ENCODE results near the gene ZNF555. TPM values are rescaled to one million over a fixed set of nuclear protein-coding genes. Genes with fewer than 3 reads are reported as not detected.

The ZNF555 gene
- total and polyA plus RNA-seq, 2 of the 13 experiments (the other 11 are each of a cell fraction or from before 2014, with no cell fraction given) = 5.0 to 8.0 TPM

DNA sequence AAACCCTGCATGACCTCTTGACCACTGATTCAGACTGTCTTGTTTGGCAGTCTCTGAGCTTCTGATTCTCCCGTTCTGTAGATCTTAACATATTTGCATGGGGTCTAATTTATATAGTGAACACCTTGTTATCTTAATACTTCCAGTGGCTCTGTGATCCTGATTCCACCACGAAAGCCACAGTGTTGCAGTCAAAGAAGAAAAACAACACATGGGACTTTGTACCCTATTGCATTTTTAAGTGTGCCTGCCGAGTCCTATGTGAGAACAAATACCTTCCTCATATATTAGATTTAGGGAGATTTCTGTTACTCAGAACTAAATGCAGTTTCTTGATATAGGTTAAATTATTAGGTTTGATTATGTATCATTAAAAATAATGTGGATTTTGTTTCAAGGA, 13.6 kb downstream of the ZNF555 start (continued):
- TF ChIP-seq, protein P1, sequence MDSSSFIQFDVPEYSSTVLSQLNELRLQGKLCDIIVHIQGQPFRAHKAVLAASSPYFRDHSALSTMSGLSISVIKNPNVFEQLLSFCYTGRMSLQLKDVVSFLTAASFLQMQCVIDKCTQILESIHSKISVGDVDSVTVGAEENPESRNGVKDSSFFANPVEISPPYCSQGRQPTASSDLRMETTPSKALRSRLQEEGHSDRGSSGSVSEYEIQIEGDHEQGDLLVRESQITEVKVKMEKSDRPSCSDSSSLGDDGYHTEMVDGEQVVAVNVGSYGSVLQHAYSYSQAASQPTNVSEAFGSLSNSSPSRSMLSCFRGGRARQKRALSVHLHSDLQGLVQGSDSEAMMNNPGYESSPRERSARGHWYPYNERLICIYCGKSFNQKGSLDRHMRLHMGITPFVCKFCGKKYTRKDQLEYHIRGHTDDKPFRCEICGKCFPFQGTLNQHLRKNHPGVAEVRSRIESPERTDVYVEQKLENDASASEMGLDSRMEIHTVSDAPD (CRISPR knock-in tag; IDR thresholded peaks at IDR 0.05) = no peak
- TF ChIP-seq AGO1 (IDR thresholded peaks at IDR 0.05; ENCODE audit: low read depth, low read length, poor library complexity, severe bottlenecking) = no peak
- TF ChIP-seq ZFP36 (IDR thresholded peaks at IDR 0.05; ENCODE audit: borderline replicate concordance, low read depth, low read length, partially characterized antibody) = no peak
- TF ChIP-seq KAT7 (CRISPR knock-in tag; IDR thresholded peaks at IDR 0.05; ENCODE audit: borderline replicate concordance) = no peak
- no peak for TF ChIP-seq DNMT3B (CRISPR knock-in tag; conservative IDR thresholded peaks at IDR 0.05)
- TF ChIP-seq ZNF350 (CRISPR knock-in tag; IDR thresholded peaks at IDR 0.05; ENCODE audit: borderline replicate concordance, low read depth) = no peak
- no peak for TF ChIP-seq ZNF557 (CRISPR knock-in tag; IDR thresholded peaks at IDR 0.05)
- no peak for TF ChIP-seq BRD4 (CRISPR knock-in tag; IDR thresholded peaks at IDR 0.05)
- no peak for TF ChIP-seq ZFAT (CRISPR knock-in tag; conservative IDR thresholded peaks at IDR 0.05)
- no peak for TF ChIP-seq HDAC2 (CRISPR knock-in tag; IDR thresholded peaks at IDR 0.05)
- TF ChIP-seq HNF4A (CRISPR knock-in tag; IDR thresholded peaks at IDR 0.05) = peak; percentile 81
- TF ChIP-seq, protein P2, sequence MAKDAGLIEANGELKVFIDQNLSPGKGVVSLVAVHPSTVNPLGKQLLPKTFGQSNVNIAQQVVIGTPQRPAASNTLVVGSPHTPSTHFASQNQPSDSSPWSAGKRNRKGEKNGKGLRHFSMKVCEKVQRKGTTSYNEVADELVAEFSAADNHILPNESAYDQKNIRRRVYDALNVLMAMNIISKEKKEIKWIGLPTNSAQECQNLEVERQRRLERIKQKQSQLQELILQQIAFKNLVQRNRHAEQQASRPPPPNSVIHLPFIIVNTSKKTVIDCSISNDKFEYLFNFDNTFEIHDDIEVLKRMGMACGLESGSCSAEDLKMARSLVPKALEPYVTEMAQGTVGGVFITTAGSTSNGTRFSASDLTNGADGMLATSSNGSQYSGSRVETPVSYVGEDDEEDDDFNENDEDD (CRISPR knock-in tag; IDR thresholded peaks at IDR 0.05; ENCODE audit: borderline replicate concordance) = no peak
- TF ChIP-seq MED13 (CRISPR knock-in tag; IDR thresholded peaks at IDR 0.05) = no peak
- TF ChIP-seq ZNF296 (CRISPR knock-in tag; conservative IDR thresholded peaks at IDR 0.05) = no peak
- no peak for TF ChIP-seq ZNF12 (CRISPR knock-in tag; IDR thresholded peaks at IDR 0.05)
- TF ChIP-seq ZBTB7A (CRISPR knock-in tag; IDR thresholded peaks at IDR 0.05) = no peak
- TF ChIP-seq, protein P3, sequence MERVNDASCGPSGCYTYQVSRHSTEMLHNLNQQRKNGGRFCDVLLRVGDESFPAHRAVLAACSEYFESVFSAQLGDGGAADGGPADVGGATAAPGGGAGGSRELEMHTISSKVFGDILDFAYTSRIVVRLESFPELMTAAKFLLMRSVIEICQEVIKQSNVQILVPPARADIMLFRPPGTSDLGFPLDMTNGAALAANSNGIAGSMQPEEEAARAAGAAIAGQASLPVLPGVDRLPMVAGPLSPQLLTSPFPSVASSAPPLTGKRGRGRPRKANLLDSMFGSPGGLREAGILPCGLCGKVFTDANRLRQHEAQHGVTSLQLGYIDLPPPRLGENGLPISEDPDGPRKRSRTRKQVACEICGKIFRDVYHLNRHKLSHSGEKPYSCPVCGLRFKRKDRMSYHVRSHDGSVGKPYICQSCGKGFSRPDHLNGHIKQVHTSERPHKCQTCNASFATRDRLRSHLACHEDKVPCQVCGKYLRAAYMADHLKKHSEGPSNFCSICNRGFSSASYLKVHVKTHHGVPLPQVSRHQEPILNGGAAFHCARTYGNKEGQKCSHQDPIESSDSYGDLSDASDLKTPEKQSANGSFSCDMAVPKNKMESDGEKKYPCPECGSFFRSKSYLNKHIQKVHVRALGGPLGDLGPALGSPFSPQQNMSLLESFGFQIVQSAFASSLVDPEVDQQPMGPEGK (CRISPR knock-in tag; IDR thresholded peaks at IDR 0.05) = no peak
- no peak for TF ChIP-seq CC2D1A (CRISPR knock-in tag; IDR thresholded peaks at IDR 0.05)
- peak; percentile 49 for TF ChIP-seq SAP130 (CRISPR knock-in tag; IDR thresholded peaks at IDR 0.05; ENCODE audit: low read depth)
- no peak for TF ChIP-seq NBN (conservative IDR thresholded peaks at IDR 0.05)
- TF ChIP-seq RARG (CRISPR knock-in tag; IDR thresholded peaks at IDR 0.05; ENCODE audit: low read depth) = no peak
- no peak for TF ChIP-seq TBX2 (CRISPR knock-in tag; IDR thresholded peaks at IDR 0.05; ENCODE audit: borderline replicate concordance)
- TF ChIP-seq, protein P4, sequence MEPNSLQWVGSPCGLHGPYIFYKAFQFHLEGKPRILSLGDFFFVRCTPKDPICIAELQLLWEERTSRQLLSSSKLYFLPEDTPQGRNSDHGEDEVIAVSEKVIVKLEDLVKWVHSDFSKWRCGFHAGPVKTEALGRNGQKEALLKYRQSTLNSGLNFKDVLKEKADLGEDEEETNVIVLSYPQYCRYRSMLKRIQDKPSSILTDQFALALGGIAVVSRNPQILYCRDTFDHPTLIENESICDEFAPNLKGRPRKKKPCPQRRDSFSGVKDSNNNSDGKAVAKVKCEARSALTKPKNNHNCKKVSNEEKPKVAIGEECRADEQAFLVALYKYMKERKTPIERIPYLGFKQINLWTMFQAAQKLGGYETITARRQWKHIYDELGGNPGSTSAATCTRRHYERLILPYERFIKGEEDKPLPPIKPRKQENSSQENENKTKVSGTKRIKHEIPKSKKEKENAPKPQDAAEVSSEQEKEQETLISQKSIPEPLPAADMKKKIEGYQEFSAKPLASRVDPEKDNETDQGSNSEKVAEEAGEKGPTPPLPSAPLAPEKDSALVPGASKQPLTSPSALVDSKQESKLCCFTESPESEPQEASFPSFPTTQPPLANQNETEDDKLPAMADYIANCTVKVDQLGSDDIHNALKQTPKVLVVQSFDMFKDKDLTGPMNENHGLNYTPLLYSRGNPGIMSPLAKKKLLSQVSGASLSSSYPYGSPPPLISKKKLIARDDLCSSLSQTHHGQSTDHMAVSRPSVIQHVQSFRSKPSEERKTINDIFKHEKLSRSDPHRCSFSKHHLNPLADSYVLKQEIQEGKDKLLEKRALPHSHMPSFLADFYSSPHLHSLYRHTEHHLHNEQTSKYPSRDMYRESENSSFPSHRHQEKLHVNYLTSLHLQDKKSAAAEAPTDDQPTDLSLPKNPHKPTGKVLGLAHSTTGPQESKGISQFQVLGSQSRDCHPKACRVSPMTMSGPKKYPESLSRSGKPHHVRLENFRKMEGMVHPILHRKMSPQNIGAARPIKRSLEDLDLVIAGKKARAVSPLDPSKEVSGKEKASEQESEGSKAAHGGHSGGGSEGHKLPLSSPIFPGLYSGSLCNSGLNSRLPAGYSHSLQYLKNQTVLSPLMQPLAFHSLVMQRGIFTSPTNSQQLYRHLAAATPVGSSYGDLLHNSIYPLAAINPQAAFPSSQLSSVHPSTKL (CRISPR knock-in tag; IDR thresholded peaks at IDR 0.05) = peak; percentile 58
- TF ChIP-seq FOXP1 (IDR thresholded peaks at IDR 0.05) = no peak
- TF ChIP-seq FOXP1 (CRISPR knock-in tag; IDR thresholded peaks at IDR 0.05) = 0 out of 2 replicates have a peak, but pooled peaks have one; percentile 35
- no peak for TF ChIP-seq NAIF1 (CRISPR knock-in tag; IDR thresholded peaks at IDR 0.05; ENCODE audit: borderline replicate concordance)
